ENCODE results near the gene CCNY. TPM values are rescaled to one million over a fixed set of nuclear protein-coding genes. Genes with fewer than 3 reads are reported as not detected.

Gene CCNY
- total and polyA plus RNA-seq, 2 donors (not counting 1 experiment from before 2014, with no cell fraction given), result 34.1 to 64.9 TPM

DNA sequence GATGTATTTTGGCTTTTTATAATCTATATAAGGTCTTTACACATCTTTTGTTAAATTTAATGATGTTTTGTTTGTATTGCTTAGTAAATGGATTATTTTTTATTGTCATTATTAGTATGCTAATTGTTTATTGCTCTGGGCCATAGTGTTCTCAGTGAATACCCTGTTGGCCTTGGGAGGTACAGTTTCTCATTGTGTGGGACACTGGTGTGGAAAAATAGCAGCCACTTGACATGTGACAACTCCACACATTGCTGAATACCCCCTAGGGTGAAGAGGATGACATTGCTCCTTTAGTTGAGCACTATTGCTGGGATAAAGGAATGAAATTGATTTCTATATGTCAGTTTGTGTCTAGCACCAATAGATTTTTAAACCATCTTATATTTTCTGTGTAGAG, 130.9 kb downstream of the CCNY start:
- Mint-ChIP-seq H3K9me3 (ENCODE audit: insufficient read depth) (no peaks in the 10 kb centered on the region), H3K4me3 (no peak overlapping the region), H3K4me1 (peaks cover 45% of the 10 kb centered on the region), H3K27ac (no peak overlapping the region), H3K27me3 (no peaks in the 10 kb centered on the region)
- TF ChIP-seq, protein P1, sequence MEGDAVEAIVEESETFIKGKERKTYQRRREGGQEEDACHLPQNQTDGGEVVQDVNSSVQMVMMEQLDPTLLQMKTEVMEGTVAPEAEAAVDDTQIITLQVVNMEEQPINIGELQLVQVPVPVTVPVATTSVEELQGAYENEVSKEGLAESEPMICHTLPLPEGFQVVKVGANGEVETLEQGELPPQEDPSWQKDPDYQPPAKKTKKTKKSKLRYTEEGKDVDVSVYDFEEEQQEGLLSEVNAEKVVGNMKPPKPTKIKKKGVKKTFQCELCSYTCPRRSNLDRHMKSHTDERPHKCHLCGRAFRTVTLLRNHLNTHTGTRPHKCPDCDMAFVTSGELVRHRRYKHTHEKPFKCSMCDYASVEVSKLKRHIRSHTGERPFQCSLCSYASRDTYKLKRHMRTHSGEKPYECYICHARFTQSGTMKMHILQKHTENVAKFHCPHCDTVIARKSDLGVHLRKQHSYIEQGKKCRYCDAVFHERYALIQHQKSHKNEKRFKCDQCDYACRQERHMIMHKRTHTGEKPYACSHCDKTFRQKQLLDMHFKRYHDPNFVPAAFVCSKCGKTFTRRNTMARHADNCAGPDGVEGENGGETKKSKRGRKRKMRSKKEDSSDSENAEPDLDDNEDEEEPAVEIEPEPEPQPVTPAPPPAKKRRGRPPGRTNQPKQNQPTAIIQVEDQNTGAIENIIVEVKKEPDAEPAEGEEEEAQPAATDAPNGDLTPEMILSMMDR (IDR thresholded peaks at IDR 0.05), result no peak
- TF ChIP-seq EZH2 (IDR thresholded peaks at IDR 0.05; ENCODE audit: borderline replicate concordance, insufficient read depth, low read depth, low read length, poor library complexity, severe bottlenecking), result no peak
- Histone ChIP-seq H4K20me1 (ENCODE audit: control insufficient read depth, insufficient read depth, low read length, poor library complexity, severe bottlenecking) (peaks cover 92% of the 10 kb centered on the region), H3K9me3 (ENCODE audit: control extremely low read depth in 1 of 3, control insufficient read depth in 2 of 3, insufficient read depth in 1 of 3, low read length in 2 of 3) (no peaks in the 10 kb centered on the region), H3K27me3 (replicated peaks in 1 of 4; ENCODE audit: control extremely low read depth in 1 of 4, control insufficient read depth in 3 of 4, insufficient read depth in 4 of 4, low read length in 3 of 4) (no peaks in the 10 kb centered on the region), H3K4me2 (replicated peaks; ENCODE audit: low read depth, low read length, poor library complexity, severe bottlenecking) (no peak overlapping the region), H3K4me3 (ENCODE audit: control extremely low read depth in 1 of 5, extremely low read depth in 1 of 5, insufficient read depth in 1 of 5, low read depth in 2 of 5, low read length in 4 of 5) (no peak overlapping the region), H3K9ac (ENCODE audit: low read length) (no peak overlapping the region), H2AFZ (ENCODE audit: insufficient read depth, low read depth, low read length, poor library complexity, severe bottlenecking) (no peak overlapping the region), H3K36me3 (replicated peaks in 1 of 2; ENCODE audit: control extremely low read depth in 1 of 2, control insufficient read depth in 1 of 2, extremely low read depth in 1 of 2, insufficient read depth in 2 of 2, low read length in 1 of 2) (no peaks in the 10 kb centered on the region), H3K4me1 (ENCODE audit: control insufficient read depth in 2 of 2, insufficient read depth in 2 of 2, low read length in 2 of 2) (peaks cover 8 to 21% of the 10 kb centered on the region in 2 donors), H3K27ac (ENCODE audit: low read length in 2 of 2) (no peak overlapping the region), H3K79me2 (ENCODE audit: control insufficient read depth, insufficient read depth, low read length) (peaks cover 89% of the 10 kb centered on the region)
- POLR2A ChIA-PET, result no interaction called here
- CTCF ChIA-PET, result no interaction called here
- intact Hi-C loops (cut with micrococcal nuclease), result no loop called here
- ATAC-seq (ENCODE audit: low read depth) (no peak), DNase-seq (no peak)

DNA sequence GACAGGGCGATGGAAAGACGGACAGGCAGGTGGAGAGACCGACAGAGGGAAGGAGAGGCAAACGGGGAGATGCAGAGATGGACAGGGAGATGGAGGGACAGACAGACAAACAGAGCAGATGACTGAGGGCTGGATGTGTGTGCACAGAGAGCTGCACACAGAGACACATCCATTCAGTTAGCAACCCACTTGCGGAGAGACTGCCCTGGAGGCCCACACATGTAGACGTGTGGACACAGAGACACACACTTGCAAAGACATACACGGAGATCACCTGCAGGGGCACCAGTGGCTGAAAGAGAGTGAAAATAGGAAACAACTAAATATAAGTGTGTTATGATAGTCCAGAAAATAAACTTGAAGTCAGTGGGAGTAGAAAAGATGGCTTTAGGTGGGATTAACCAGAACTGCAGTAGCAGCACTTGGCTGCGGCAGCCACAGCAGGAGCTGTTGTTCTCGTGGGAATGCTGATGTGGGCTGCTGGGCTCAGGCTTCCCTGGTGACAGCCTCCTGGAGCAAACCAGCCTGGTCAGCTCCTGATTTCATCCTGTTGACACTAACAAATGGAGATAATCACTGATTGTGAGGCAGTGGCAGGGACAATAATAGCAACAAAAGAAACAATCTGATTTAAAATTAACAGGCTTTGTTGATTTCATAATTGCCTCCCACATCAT, 134.1 kb downstream of the CCNY start:
- H3K27me3 ChIP-seq (replicated peaks in 1 of 4; ENCODE audit: control extremely low read depth in 1 of 4, control insufficient read depth in 3 of 4, insufficient read depth in 4 of 4, low read length in 3 of 4), result no peaks in the 10 kb centered on the region
- H3K9ac ChIP-seq (ENCODE audit: low read length), result no peak overlapping the region
- no peak overlapping the region for H3K27ac ChIP-seq (ENCODE audit: low read length in 2 of 2)
- Mint-ChIP-seq H3K4me1 (peaks cover 32% of the 10 kb centered on the region), H3K9me3 (ENCODE audit: insufficient read depth) (no peaks in the 10 kb centered on the region), H3K4me3 (no peak overlapping the region), H3K27ac (no peak overlapping the region), H3K27me3 (no peaks in the 10 kb centered on the region)
- 92% methylated on average over 7 of the region's 9 CpGs for WGBS (ENCODE audit: insufficient coverage)
- peaks cover 68% of the 10 kb centered on the region for H3K79me2 ChIP-seq (ENCODE audit: control insufficient read depth, insufficient read depth, low read length)
- H3K4me3 ChIP-seq (ENCODE audit: control extremely low read depth in 1 of 5, extremely low read depth in 1 of 5, insufficient read depth in 1 of 5, low read depth in 2 of 5, low read length in 4 of 5), result no peak overlapping the region
- CTCF ChIA-PET, result no interaction called here
- H4K20me1 ChIP-seq (ENCODE audit: control insufficient read depth, insufficient read depth, low read length, poor library complexity, severe bottlenecking), result peaks cover 76% of the 10 kb centered on the region
- H3K36me3 ChIP-seq (replicated peaks in 1 of 2; ENCODE audit: control extremely low read depth in 1 of 2, control insufficient read depth in 1 of 2, extremely low read depth in 1 of 2, insufficient read depth in 2 of 2, low read length in 1 of 2), result no peaks in the 10 kb centered on the region
- H3K4me2 ChIP-seq (replicated peaks; ENCODE audit: low read depth, low read length, poor library complexity, severe bottlenecking), result no peak overlapping the region
- H2AFZ ChIP-seq (ENCODE audit: insufficient read depth, low read depth, low read length, poor library complexity, severe bottlenecking), result no peak overlapping the region
- TF ChIP-seq, protein P1 (IDR thresholded peaks at IDR 0.05), result no peak
- no peak for TF ChIP-seq EZH2 (IDR thresholded peaks at IDR 0.05; ENCODE audit: borderline replicate concordance, insufficient read depth, low read depth, low read length, poor library complexity, severe bottlenecking)
- DNase-seq, result no peak
- no peaks in the 10 kb centered on the region for H3K9me3 ChIP-seq (ENCODE audit: control extremely low read depth in 1 of 3, control insufficient read depth in 2 of 3, insufficient read depth in 1 of 3, low read length in 2 of 3)
- ATAC-seq (ENCODE audit: low read depth), result no peak
- POLR2A ChIA-PET, result no interaction called here
- intact Hi-C loops (cut with micrococcal nuclease), result no loop called here
- peaks cover 0 to 10% of the 10 kb centered on the region in 2 donors for H3K4me1 ChIP-seq (ENCODE audit: control insufficient read depth in 2 of 2, insufficient read depth in 2 of 2, low read length in 2 of 2)
